Omental fat pad (tissue), 4 donors: ENCODE results near the gene CCDC15. TPM values are rescaled to one million over a fixed set of nuclear protein-coding genes. Genes with fewer than 3 reads are reported as not detected.

Experiments used
- ATAC-seq: fragments of 150-250 bp; one replicate; pipeline ENCODE4 v1.9.1; 2016; ENCODE audit warnings: mild to moderate bottlenecking, moderate library complexity; ENCODE audit not compliant: low FRiP score
- DNase-seq: peaks from one replicate; pipeline ENCODE4 v3.0.0-alpha.2; 2019; ENCODE audit warnings: low spot score
- CTCF ChIP-seq, 3 donors: fragments of 450-650 bp; IDR thresholded peaks; one replicate each; pipeline ENCODE4 v1.5.1; 2016 to 2017; ENCODE audit warnings: antibody characterized with exemption in 3 of 3, mild to moderate bottlenecking in 3 of 3, moderate library complexity in 2 of 3
- total RNA-seq, 4 donors: library from RNA; depleted of rRNA; stranded (reverse); fragments of >200 nt; gene quantifications; one replicate each; pipeline ENCODE4 v1.1.0, GENCODE V29; 2016

CCDC15 gene
- total RNA-seq, 4 donors from 2014 or later, result 0.88 to 2.4 (median 1.1) TPM

- TF ChIP-seq CTCF (IDR thresholded peaks at IDR 0.05), result no peak
- ATAC-seq (no peak), DNase-seq (no peak)
Measured at GRCh38 chr11:125071846-125072217, 117.8 kb downstream of the CCDC15 start.

DNA sequence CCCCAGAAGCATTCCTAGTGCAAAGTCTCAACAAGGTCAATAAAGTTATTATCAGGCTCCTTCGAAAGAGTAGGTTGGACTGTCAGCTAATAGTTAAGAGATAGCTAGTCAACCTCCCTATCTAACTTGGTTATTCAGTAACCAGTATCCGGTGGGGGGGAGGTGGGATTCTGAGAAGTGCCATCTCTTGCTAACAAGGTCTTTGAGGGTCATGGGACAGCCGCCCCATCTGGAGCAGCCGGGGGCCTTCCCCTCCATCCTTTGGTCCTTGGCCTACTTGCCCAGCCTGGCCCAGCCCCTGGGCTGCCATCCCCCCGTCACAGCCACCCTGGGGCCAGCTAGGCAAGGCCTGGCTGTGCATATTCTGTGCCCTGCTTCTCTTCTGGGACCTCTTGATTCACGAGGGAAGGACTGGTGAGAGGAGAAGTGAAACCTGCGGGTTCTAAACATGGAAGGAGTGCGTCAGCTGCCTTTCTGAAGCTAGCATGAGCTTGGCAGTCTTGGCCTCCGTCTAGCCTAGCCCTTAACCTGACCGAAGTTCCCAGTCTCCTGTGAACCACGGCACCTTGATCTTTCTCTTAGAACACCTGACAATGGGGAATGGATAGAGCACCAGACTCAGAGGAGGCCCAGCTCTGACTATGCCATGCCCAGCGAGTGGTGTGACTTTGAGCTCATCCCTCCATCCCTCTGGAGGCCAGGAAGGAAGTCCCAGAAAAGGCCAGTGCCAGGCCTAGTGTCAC, 118.4 kb downstream of the CCDC15 start:
- DNase-seq (no peak), ATAC-seq (no peak)
- no peak for TF ChIP-seq CTCF (IDR thresholded peaks at IDR 0.05)

DNA sequence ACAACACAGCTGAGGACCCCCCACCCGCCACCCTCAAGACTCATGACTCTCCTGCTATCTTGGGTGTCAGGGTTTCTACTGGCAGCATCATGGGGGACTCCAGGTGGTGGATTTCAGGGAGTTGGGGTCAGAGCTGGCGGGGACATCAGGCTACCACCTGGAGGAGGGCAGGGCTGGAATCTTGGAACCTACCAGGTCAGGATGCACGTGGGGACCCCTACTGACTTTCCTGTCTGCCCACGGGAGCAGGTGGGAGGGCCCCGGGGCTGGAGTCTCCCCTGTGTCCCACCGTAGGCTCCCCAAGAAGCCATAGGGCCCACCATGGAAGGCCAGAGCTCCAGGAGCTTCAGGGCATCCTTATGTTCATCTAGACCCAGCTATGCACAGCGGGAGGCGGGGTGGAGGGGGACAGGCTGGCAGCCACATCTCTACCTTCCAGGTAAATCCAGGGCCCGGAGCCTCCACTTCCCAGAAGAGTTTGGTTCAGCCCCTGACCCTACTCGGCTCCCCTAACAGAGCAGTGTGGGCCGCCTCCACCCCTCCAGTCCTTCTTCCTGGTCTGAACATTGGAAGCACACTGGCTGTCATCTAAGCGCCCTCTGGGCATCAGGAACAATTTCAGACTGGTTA, 119.1 kb downstream of the CCDC15 start:
- DNase-seq (no peak), ATAC-seq (no peak)
- TF ChIP-seq CTCF (IDR thresholded peaks at IDR 0.05), result no peak

DNA sequence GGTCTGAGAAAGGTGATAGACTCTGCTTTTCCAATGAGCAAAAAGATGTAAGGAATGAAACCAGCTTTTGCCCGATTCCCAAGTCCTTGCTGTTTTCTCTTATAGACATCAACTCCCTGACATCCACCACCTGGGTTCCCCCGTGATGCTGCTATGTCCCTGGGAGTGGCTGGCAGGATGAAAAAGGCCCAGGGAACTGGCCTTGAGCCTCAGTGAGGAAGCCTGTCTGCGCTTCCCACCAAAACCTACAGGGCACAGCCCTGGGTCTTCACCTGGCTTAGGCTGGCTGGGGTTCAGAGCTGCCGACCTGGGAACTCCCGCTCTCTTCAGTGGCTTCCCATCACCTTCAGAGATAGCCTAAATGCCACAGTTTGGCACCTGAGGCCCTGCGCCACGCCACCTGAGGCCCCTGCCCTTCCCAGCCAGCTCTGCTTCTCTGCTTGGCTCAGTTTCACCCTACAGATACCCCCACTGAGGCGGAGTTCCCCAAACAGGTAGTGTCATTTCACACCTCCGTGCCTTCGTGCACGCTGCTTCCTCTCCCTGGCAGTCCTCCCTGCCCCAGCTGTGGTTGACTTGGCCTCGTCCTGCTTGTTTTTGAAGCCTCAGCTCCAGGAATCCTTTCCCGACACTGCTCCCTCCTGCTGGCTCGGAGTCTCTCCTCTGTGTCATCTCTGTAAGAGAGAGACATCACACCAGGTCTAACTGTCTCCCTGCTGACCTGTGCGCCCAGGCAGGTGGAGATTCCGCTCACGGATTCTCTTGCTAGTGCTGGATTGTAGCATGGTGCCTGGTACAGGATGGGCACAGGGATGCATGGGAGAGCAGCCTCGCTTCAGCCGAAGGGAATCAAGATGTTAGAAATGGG, 119.8 kb downstream of the CCDC15 start:
- no peak for ATAC-seq
- TF ChIP-seq CTCF (IDR thresholded peaks at IDR 0.05), result no peak
- DNase-seq, result no peak

- DNase-seq (no peak), ATAC-seq (no peak)
- TF ChIP-seq CTCF (IDR thresholded peaks at IDR 0.05), result no peak
Measured at GRCh38 chr11:125074511-125075241, 120.7 kb downstream of the CCDC15 start.

DNA sequence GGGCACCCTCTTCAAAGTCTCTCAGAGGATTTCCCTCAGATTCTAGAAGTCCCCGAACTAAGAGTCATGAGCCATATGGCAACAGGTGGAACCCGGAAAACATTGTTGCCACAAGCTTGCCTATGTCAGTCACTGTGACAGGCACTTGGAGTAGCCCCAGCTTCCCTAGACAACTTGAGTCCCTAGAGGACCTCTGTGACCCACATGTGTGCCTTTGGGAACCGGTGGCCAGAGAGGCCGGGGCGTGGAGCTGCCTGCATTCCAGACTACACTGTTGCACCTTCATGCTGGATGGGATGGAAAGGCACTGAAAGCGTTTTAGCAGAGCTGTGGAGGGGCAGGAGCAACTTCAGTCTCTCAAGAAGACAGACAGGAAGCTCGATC, 121.2 kb downstream of the CCDC15 start:
- ATAC-seq (no peak), DNase-seq (no peak)
- no peak for TF ChIP-seq CTCF (IDR thresholded peaks at IDR 0.05)
